SJCRH30 (cell line): ENCODE data around the gene ZNF22. TPM values are rescaled to one million over a fixed set of nuclear protein-coding genes. Genes with fewer than 3 reads are reported as not detected.

ENCODE experiments used
- DNase-seq, 2 experiments: peaks; one replicate each; pipeline ENCODE4 v3.0.0-alpha.2; 2015 to 2020
- H3K27ac ChIP-seq: fragments of 250-450 bp; sonication (Bioruptor Pico); 2 replicates; pipeline ENCODE4 v1.5.1; 2020; ENCODE audit warnings: mild to moderate bottlenecking, moderate library complexity
- H3K27me3 ChIP-seq: fragments of 250-450 bp; sonication (Bioruptor Pico); 2 replicates; pipeline ENCODE4 v1.5.1; 2020; ENCODE audit warnings: mild to moderate bottlenecking, moderate library complexity
- H3K36me3 ChIP-seq: fragments of 250-450 bp; sonication (Bioruptor Pico); 2 replicates; pipeline ENCODE4 v1.5.1; 2020; ENCODE audit warnings: mild to moderate bottlenecking, moderate library complexity
- H3K4me1 ChIP-seq: fragments of 250-450 bp; sonication (Bioruptor Pico); 2 replicates; pipeline ENCODE4 v1.5.1; 2020; ENCODE audit warnings: mild to moderate bottlenecking, moderate library complexity
- H3K4me3 ChIP-seq: fragments of 250-450 bp; sonication (Bioruptor Pico); 2 replicates; pipeline ENCODE4 v1.5.1; 2020; ENCODE audit warnings: mild to moderate bottlenecking, moderate library complexity
- H3K9me3 ChIP-seq: fragments of 250-450 bp; sonication (Bioruptor Pico); replicated peaks from 2 replicates; pipeline ENCODE4 v1.5.1; 2020; ENCODE audit warnings: mild to moderate bottlenecking, moderate library complexity
- total RNA-seq: library from RNA; depleted of rRNA; stranded (reverse); fragments of >200 nt; shearing (Covaris generic); gene quantifications from 2 replicates; pipeline ENCODE4 v1.2.3, GENCODE V29; 2014; rRNA removed

ZNF22 gene
- 37.9 and 39.0 TPM in 2 replicates for total RNA-seq

DNA sequence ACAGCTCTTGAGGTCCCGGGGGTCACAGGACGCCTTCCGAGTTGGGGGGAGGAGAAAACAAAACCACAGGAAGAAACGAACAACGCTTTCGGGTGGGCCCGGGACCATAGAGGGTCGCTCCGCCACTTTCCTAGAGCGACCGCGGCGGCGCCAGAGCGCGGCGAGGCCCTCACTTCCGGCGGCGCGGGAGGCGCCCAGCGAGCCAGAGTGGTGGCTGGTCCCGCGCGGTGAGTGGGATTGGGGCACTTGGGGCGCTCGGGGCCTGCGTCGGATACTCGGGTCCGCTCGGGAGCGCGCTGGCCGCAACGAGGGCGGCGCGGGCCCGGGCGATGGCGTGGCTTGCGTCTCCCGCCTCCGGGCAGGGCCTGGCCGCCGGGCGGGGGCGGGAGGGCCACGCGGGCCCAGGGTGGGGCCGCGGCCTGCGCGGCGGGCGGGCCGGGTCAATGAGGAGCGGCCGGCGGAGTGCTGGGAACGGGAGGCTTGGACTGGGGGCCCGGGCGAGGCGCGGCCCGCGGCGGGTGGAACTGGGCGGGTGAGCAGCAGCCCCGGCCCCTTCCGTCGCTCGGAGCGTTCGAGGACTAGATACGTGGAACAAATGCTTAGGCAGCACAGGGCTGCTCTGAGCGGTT is at the start of gene ZNF22:
ZNF22 (plus strand) TSS at position 172 of the 629 bp plus-strand sequence. CDS start 2,446 bp downstream, outside the sequence.
- Histone ChIP-seq H3K27ac (peak within 1 kb of the TSS; percentile 93), H3K27me3 (no peaks in the 10 kb centered on the region), H3K9me3 (no peaks in the 10 kb centered on the region), H3K36me3 (peaks cover 26% of the 10 kb centered on the region), H3K4me3 (peak within 1 kb of the TSS; percentile 89), H3K4me1 (no peaks in the 10 kb centered on the region)
- peak; percentile 74 to 81 for DNase-seq

DNA sequence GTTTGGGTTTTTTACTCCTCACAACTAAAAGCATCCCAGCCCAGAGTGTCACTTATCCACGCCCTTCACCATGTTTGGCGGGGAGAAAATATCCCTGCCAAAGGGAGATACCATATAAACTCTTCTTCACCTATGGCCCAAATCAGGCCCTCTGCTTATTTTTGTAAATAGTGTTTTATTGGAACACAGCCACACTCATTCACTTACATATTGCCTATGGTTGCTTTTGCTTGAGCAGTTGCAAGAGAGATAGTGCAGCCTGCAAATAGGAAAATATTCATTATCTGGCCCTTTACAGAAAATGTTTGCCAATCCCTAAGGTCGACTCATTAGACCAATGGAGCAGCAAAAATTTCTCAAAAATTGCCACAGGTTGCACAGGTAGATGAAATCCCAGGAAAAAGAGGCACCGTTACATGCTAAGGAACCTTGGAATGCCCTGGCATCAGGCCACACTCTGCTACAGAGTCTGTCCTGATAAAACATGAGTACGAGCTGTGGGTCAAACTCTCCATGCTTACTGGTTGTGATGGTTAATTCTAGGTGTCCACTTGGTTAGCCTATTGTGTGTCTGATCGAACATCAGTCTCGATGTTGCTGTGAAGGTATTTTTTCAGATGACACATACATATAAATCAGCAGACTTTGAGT is 49.0 kb upstream of the ZNF22 start:
- Histone ChIP-seq H3K4me3 (no peak overlapping the region), H3K27me3 (no peaks in the 10 kb centered on the region), H3K9me3 (no peaks in the 10 kb centered on the region), H3K36me3 (no peaks in the 10 kb centered on the region), H3K4me1 (peaks cover 27% of the 10 kb centered on the region), H3K27ac (no peak overlapping the region)
- no peak for DNase-seq

DNA sequence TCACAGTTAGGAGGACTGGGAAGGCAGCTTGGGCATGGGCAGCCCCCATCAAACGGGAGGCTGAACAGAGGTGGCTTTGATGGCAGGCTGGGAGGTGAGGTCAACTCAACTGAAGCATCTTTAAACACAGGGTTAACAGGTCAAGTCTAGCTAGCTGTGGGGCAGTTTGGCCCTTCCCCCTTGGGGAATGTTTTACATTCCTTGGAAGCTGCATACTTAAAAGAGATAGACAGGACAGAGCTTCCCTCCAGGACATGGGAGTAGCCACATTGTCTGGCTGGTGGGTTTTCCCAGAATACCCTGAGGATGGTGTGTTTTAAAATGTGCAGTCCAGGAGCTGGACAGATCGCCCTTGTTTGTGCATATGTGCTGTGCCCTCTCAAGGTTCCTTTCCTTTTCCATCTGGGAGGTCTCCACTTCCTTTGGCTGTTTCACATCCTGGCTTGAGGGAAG is 47.9 kb upstream of the ZNF22 start:
- Histone ChIP-seq H3K27ac (no peak overlapping the region), H3K36me3 (no peaks in the 10 kb centered on the region), H3K4me3 (no peak overlapping the region), H3K27me3 (no peaks in the 10 kb centered on the region), H3K4me1 (peaks cover 20% of the 10 kb centered on the region), H3K9me3 (no peaks in the 10 kb centered on the region)
- no peak for DNase-seq

DNA sequence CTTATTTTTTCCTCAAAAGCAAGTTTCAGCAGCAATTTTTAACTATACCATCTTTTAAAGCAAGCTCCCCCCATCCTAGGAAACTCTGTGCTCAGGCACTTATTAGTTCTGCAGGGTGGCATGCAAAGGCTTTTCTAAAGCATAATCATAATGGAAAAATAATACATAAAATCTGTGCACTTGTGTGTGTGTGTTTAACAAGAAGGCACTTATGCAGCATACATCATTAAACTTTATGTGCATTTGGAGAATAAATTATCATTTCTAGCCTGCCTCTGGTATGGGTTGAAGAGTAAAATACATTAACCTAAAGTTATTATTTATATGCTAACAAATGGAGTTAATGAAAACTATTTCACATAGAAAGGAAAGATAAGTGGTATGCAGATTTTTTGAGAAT is 46.7 kb upstream of the ZNF22 start:
- Histone ChIP-seq H3K9me3 (no peaks in the 10 kb centered on the region), H3K4me3 (no peak overlapping the region), H3K27ac (no peak overlapping the region), H3K36me3 (no peaks in the 10 kb centered on the region), H3K4me1 (peaks cover 8% of the 10 kb centered on the region; the same call in 1 of the 2 replicates), H3K27me3 (no peaks in the 10 kb centered on the region)
- DNase-seq = no peak

DNA sequence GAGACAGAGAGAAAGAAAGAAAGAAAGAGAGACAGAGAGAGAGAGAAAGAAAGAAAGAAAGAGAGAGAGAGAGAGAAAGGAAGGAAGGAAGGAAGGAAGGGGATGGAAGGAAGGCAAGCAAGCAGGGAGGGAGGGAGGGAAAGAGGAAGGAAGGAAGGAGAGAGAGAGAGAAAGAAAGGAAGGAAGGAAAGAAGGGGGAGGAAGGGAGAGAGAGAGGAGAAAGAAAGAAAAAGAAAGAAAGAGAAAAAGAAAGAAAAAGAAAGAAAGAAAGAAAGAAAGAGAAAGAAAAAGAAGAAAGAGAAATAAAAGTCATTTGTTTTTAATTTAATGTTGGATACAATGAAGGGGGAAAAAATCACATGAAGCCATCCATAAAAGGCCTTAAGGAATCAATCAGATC is 45.8 kb upstream of the ZNF22 start:
- Histone ChIP-seq H3K4me3 (no peak overlapping the region), H3K27ac (no peak overlapping the region), H3K4me1 (peaks cover 7% of the 10 kb centered on the region; the same call in 1 of the 2 replicates), H3K9me3 (no peaks in the 10 kb centered on the region), H3K27me3 (no peaks in the 10 kb centered on the region), H3K36me3 (no peaks in the 10 kb centered on the region)
- no peak for DNase-seq

DNA sequence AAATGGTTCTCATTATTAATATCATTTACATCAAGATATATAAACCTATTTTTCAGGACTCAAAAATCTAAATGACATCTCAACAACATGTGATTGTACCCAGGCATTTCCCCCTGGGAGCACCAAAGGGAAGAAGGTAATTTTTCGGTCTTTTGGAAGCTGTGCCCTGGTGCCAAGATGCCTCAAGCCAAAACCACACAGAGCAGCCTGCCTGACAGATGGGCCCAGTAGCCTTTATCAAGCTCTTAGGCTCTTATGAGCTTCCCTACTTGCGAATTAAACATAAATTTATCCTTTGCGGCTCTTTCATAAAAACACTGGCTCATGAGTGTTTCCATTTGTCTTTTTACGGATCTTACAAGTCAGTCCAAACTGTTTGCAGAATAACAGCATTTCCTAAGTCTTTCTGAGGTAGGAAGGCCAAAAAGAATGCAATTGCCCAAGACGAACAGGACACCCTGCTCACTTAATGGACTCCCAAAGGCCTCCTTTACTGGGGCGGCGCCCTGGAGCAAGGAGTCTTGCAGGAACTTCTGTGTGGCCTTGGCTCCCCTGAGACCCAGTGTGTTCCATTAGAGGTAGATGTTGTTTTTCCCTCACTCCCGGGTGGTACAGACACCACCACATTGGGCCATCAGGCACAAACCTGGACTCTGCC is 45.2 kb upstream of the ZNF22 start:
- no peak for DNase-seq
- Histone ChIP-seq H3K9me3 (no peaks in the 10 kb centered on the region), H3K36me3 (no peaks in the 10 kb centered on the region), H3K27me3 (no peaks in the 10 kb centered on the region), H3K27ac (no peak overlapping the region), H3K4me3 (no peak overlapping the region), H3K4me1 (peaks cover 6% of the 10 kb centered on the region; the same call in 1 of the 2 replicates)

DNA sequence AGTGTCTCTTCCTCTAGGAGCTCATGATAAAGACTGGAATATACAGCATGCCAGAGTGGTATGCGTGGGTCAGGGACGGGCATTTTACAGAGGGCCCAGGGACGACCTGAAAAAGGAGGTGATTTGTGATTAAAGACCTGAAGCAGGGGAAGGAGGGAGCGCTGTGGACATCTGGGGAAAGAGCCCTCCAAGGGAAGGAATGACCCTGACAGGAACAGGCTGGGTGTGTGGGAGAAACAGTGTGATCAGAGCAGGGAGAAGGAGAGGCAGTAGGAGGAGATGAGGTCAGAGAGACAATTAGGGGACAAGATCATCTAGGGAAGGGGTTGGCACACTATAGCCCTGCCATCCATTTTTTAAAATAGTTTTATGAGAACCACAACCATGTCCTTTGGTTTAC is 44.5 kb upstream of the ZNF22 start:
- H3K4me3 ChIP-seq = no peak overlapping the region
- H3K9me3 ChIP-seq = no peaks in the 10 kb centered on the region
- DNase-seq = no peak
- H3K4me1 ChIP-seq = peaks cover 11% of the 10 kb centered on the region; the same call in 1 of the 2 replicates
- H3K36me3 ChIP-seq = no peaks in the 10 kb centered on the region
- no peak overlapping the region for H3K27ac ChIP-seq
- no peaks in the 10 kb centered on the region for H3K27me3 ChIP-seq

DNA sequence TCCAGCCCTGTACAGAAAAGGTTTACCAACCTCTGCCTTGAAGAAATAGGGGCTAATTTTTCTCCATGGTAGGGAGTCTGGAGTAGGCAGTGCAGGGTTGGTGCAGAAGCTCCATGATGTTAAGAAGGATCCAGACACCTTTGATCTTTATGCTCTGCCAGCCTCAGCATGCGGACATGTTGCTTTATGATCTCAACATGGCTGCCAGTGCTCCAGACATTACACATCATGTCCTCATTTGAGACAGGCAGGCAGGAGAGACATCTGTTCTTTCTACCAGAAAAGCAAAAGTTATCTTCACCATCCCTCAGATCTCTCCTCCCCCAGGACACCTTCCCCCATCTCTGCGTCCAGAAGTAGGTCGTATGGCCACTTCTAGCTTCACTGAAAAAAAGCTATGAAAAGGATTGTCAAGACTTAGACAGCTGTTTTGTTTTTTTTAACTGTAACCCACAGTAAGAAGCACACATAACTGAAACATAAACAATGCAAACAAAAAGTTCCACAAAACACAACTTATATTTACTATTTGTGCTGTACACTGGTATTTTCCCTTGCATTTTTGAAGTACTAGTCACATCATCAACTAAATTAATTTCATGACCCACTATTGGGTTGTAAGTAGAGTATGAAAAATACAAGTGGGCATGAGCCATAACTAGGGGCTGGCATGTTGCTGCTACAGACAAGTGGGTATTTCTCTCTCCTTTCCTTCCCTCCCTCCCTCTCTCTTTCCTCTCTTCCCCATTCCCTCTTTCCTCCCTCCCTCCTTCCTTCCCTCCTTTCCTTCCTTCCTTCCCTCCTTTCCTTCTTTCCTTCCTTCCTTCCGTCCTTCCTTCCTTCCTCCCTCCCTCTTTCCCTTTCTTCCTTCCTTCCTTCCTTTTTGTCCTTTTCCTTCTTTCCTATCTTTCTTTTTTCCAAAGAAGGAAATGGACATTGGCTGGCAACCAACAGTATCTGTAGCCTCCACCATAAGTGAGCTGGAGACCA is 43.7 kb upstream of the ZNF22 start:
- Histone ChIP-seq H3K4me1 (peaks cover 13% of the 10 kb centered on the region; the same call in 1 of the 2 replicates), H3K27ac (no peak overlapping the region), H3K27me3 (no peaks in the 10 kb centered on the region), H3K4me3 (no peak overlapping the region), H3K36me3 (no peaks in the 10 kb centered on the region), H3K9me3 (no peaks in the 10 kb centered on the region)
- DNase-seq = no peak

DNA sequence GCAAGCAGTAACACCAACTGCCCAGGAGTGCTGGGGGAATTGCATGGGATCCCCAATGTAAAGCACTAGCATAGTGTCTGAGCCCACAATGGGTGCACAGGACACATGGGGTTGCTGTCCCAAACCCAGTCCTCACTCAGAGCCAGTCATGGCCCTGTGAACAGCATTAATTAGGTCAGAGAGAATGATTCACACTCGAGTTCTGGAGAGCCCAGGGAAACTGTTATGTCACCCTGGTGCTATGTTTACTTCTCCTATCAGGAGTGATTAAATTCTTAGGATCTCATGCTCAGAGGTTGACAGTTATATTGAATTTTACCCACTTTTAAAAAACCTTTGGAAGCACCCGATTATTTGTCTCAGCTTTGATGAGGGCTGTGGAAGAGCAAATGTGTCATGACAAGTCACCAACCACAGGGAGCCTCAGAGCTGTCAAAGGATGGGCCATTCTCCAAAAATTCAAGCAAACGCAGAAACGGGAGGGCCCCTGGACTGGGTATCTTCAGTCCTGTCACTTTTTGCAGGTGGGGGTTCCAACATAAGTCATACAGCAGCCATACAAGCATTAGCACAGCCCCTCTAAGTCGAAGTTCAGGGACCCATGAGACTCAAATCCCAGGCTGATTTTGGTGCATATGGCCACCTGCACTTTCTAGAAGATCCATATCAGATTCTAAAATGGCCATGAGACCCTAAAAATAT is 42.4 kb upstream of the ZNF22 start:
- Histone ChIP-seq H3K4me1 (peaks cover 17% of the 10 kb centered on the region), H3K27me3 (no peaks in the 10 kb centered on the region), H3K27ac (no peak overlapping the region; the same call in 1 of the 2 replicates), H3K36me3 (no peaks in the 10 kb centered on the region), H3K9me3 (no peaks in the 10 kb centered on the region), H3K4me3 (peak overlapping the region; percentile 85)
- no peak for DNase-seq

DNA sequence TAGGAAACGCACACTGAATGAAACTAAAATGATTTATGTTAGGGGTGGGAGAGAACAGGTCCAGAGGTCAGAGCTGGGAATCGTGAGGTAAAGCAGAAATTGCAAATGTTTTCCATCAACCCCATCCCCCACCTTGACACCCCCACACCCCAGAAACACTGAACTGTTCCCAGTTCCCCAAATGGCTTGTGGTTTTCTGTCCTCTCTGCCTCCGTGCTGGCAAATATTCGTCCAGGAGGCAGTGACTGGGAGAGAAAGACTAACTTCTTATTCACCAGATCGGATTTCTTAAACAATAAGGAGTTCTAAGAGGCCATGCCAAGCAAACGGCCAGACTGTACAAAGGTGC is 41.9 kb upstream of the ZNF22 start:
- peaks cover 20% of the 10 kb centered on the region for H3K4me1 ChIP-seq
- peak overlapping the region; percentile 96 for H3K27ac ChIP-seq
- H3K36me3 ChIP-seq = no peaks in the 10 kb centered on the region

DNA sequence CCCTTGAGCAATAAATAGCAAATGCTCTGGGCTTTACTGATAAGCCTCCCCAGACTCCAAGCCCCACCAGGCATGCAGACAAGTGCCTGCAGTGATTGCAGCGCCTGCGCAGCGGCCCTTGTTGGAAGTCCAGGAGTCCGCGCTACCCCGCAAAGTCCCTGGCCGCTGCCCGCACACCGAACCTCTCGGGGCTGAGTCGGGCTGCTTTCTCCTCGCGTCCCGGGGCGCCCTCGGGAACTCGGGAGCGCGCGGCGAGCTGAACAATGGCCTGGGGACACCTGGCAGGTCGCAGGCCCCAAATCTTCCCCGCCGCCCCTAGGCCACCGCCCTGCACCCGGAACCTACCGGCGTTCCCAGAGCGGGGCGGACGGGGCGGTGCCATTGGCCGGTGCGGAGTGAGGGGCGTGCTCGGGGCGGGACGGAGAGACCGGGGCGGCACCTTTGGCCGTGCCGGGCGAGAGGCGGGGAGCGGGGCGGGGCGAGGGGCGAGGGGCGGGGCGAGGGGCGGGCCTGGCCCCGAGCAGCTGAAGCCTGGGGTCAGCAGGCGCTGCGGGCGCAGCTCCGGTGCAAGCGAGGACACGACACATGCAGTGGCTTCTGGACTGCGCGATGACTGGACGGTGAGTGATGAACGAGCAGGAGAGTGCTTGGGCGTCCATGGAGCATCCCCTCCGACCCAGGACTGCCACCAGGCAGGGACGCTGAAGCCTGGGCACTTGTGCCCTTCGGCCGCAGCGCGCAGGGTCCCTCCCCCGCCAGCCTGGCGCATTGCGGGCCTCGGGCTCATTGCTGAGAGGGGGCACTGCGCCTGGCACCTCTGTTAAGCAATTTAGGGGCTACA is 41.3 kb upstream of the ZNF22 start, which contains the start of gene RASSF4:
RASSF4 (plus strand) TSS at position 556 of the 841 bp plus-strand sequence. CDS start 10,401 bp downstream, outside the sequence.
- Histone ChIP-seq H3K4me3 (peak within 1 kb of the TSS; percentile 85), H3K4me1 (peaks cover 22% of the 10 kb centered on the region), H3K9me3 (no peaks in the 10 kb centered on the region), H3K27me3 (no peaks in the 10 kb centered on the region), H3K36me3 (no peaks in the 10 kb centered on the region), H3K27ac (peak within 1 kb of the TSS; percentile 96)
- peak; percentile 83 to 84 for DNase-seq

More for the DNA sequence above, 41.9 kb upstream of the ZNF22 start:
- H3K27me3 ChIP-seq = no peaks in the 10 kb centered on the region
- H3K4me3 ChIP-seq = peak overlapping the region; percentile 85
- no peaks in the 10 kb centered on the region for H3K9me3 ChIP-seq
- no peak for DNase-seq

DNA sequence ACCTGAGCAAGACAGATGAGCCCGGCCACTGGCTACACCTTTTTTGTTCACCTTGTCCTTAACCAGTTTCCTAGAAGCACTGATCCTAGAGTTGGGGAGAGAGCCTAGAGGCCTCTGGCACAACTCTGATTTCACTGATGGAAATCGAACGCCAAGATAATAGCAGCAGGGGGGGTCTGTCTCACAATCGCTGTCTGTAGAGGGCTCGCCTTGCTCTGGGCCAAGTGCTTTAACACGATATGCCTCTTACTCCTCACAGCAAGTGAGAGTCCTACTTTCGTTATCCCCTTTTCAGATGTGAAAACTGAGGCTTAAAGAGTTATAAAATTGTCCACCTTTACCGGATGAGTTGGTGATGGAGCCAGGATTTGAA is 40.6 kb upstream of the ZNF22 start:
- Histone ChIP-seq H3K27ac (peak overlapping the region; percentile 96), H3K4me1 (peaks cover 27% of the 10 kb centered on the region)

More for the DNA sequence above, 40.6 kb upstream of the ZNF22 start:
- H3K4me3 ChIP-seq = peak overlapping the region; percentile 85
- H3K27me3 ChIP-seq = no peaks in the 10 kb centered on the region
- no peak for DNase-seq
- H3K9me3 ChIP-seq = no peaks in the 10 kb centered on the region
- H3K36me3 ChIP-seq = no peaks in the 10 kb centered on the region
